Mammary epithelial cell (primary cell): ENCODE data around the gene S100A10.

Experiments
- CTCF ChIP-seq, 2 donors: IDR thresholded peaks in 1 of 2; conservative IDR thresholded peaks in 1 of 2; 2 replicates each; pipeline ENCODE4 v1.5.1; 2011 to 2012; ENCODE audit warnings: inconsistent platforms in 2 of 2, low read length in 2 of 2, mild to moderate bottlenecking in 2 of 2, control low read depth in 1 of 2, low read depth in 1 of 2; ENCODE audit not compliant: insufficient read depth in 1 of 2; ENCODE audit errors: extremely low read depth in 1 of 2
- EZH2 ChIP-seq: IDR thresholded peaks from 2 replicates; pipeline ENCODE4 v1.6.1; 2012; ENCODE audit warnings: low read length, inconsistent platforms, borderline replicate concordance

GRCh38 chr1:151943591-151943990 is 50.1 kb downstream of the S100A10 start:
- TF ChIP-seq CTCF (conservative IDR thresholded peaks at IDR 0.05 in 1 of 2, IDR thresholded peaks at IDR 0.05 in 1 of 2; ENCODE audit: extremely low read depth in 1 of 2, insufficient read depth in 1 of 2, low read depth in 1 of 2, low read length in 2 of 2): no peak
- no peak for TF ChIP-seq EZH2
